Nephron progenitor cell (in vitro differentiated cells): ENCODE measurements around the gene CFAP74.

ENCODE experiments used
- DNase-seq: peaks from one replicate; pipeline ENCODE4 v3.0.0; 2021
- H3K27ac Mint-ChIP-seq: 2 replicates; pipeline ENCODE4 v1.8.0; 2021; ENCODE audit warnings: mild to moderate bottlenecking, moderate library complexity, mixed read lengths
- H3K27me3 Mint-ChIP-seq: 2 replicates; pipeline ENCODE4 v1.8.0; 2021; ENCODE audit warnings: mild to moderate bottlenecking, low read depth, mixed read lengths; ENCODE audit not compliant: poor library complexity
- H3K36me3 Mint-ChIP-seq: 2 replicates; pipeline ENCODE4 v1.8.0; 2021; ENCODE audit warnings: low read depth, mixed read lengths
- H3K4me1 Mint-ChIP-seq: 2 replicates; pipeline ENCODE4 v1.8.0; 2021; ENCODE audit warnings: mixed read lengths
- H3K4me3 Mint-ChIP-seq: 2 replicates; pipeline ENCODE4 v1.8.0; 2021; ENCODE audit warnings: mild to moderate bottlenecking, moderate library complexity, mixed read lengths
- H3K9me3 Mint-ChIP-seq: 2 replicates; pipeline ENCODE4 v1.8.0; 2021; ENCODE audit warnings: mild to moderate bottlenecking, moderate library complexity, mixed read lengths
- CTCF ChIP-seq: fragments of 200-600 bp; sonication (generic); IDR thresholded peaks from 2 replicates; pipeline ENCODE4 v1.5.0; 2021; ENCODE audit warnings: antibody characterized with exemption

Gene CFAP74

GRCh38 chr1:1876335-1876930 lies 127.2 kb downstream of the CFAP74 start:
- H3K4me3 Mint-ChIP-seq: no peak overlapping the region
- peaks cover 63% of the 10 kb centered on the region for H3K9me3 Mint-ChIP-seq
- H3K4me1 Mint-ChIP-seq: peaks cover 25% of the 10 kb centered on the region
- H3K36me3 Mint-ChIP-seq: peaks cover 93% of the 10 kb centered on the region
- DNase-seq: no peak
- H3K27me3 Mint-ChIP-seq: peaks cover 2% of the 10 kb centered on the region
- no peak overlapping the region for H3K27ac Mint-ChIP-seq
- no peak for TF ChIP-seq CTCF

- Mint-ChIP-seq H3K27ac (no peak overlapping the region), H3K4me3 (no peak overlapping the region), H3K9me3 (peaks cover 64% of the 10 kb centered on the region), H3K4me1 (peaks cover 20% of the 10 kb centered on the region), H3K36me3 (peaks cover 93% of the 10 kb centered on the region), H3K27me3 (peaks cover 2% of the 10 kb centered on the region)
- DNase-seq: no peak
- TF ChIP-seq CTCF: no peak
Measured at GRCh38 chr1:1875932-1876331, 127.7 kb downstream of the CFAP74 start.

- Mint-ChIP-seq H3K9me3 (peaks cover 74% of the 10 kb centered on the region), H3K27ac (no peak overlapping the region), H3K4me3 (no peak overlapping the region), H3K4me1 (peaks cover 15% of the 10 kb centered on the region), H3K36me3 (peaks cover 96% of the 10 kb centered on the region), H3K27me3 (peaks cover 2% of the 10 kb centered on the region)
- no peak for TF ChIP-seq CTCF
- no peak for DNase-seq
Measured at GRCh38 chr1:1874901-1875300, 128.7 kb downstream of the CFAP74 start.

- no peak for DNase-seq
- H3K9me3 Mint-ChIP-seq: peaks cover 71% of the 10 kb centered on the region
- H3K36me3 Mint-ChIP-seq: peaks cover 93% of the 10 kb centered on the region
- peak overlapping the region; percentile 80 for H3K27ac Mint-ChIP-seq
- no peaks in the 10 kb centered on the region for H3K27me3 Mint-ChIP-seq
- H3K4me3 Mint-ChIP-seq: no peak overlapping the region
- peaks cover 7% of the 10 kb centered on the region for H3K4me1 Mint-ChIP-seq
- no peak for TF ChIP-seq CTCF
Measured at GRCh38 chr1:1873186-1873585, 130.4 kb downstream of the CFAP74 start.

- Mint-ChIP-seq H3K27me3 (no peaks in the 10 kb centered on the region), H3K27ac (peak overlapping the region; percentile 80), H3K4me1 (peaks cover 1% of the 10 kb centered on the region), H3K36me3 (peaks cover 93% of the 10 kb centered on the region), H3K9me3 (peaks cover 70% of the 10 kb centered on the region), H3K4me3 (no peak overlapping the region)
- no peak for TF ChIP-seq CTCF
- no peak for DNase-seq
Measured at GRCh38 chr1:1872329-1872994, 131.1 kb downstream of the CFAP74 start.
